Measurements from ENCODE around the gene ARL15. TPM values are rescaled to one million over a fixed set of nuclear protein-coding genes. Genes with fewer than 3 reads are reported as not detected.

Gene ARL15
- total RNA-seq, 4 donors from 2014 or later, result 16.6 to 48.8 (median 32.3) TPM

DNA sequence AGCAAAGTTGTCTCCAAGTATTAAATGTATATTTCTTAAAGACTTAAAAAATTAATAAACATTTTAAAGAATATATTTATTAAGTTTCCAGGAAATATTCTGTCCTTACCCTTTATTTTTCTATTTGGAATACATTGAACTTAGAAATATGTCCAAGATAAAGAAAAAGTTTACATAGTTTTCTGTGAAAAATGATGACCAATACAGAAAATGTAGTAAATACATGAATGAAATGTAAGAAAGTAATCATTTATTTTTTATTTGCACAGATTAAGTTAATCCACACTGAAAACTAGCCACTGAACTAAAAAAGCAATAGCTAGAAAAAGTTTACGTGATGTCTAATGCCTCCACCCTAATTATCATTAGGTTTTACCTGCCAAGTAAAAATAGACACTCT, 273.2 kb downstream of the ARL15 start:
- DNase-seq (ENCODE audit: low spot score in 2 of 2), result no peak
- no peak overlapping the region for H3K4me3 ChIP-seq (ENCODE audit: low read depth, poor library complexity, severe bottlenecking)
- 86 to 100% methylated on average over 1 of the region's 1 CpG for WGBS, 2 donors
- TF ChIP-seq POLR2A (IDR thresholded peaks at IDR 0.05), result no peak
- TF ChIP-seq, protein P1, sequence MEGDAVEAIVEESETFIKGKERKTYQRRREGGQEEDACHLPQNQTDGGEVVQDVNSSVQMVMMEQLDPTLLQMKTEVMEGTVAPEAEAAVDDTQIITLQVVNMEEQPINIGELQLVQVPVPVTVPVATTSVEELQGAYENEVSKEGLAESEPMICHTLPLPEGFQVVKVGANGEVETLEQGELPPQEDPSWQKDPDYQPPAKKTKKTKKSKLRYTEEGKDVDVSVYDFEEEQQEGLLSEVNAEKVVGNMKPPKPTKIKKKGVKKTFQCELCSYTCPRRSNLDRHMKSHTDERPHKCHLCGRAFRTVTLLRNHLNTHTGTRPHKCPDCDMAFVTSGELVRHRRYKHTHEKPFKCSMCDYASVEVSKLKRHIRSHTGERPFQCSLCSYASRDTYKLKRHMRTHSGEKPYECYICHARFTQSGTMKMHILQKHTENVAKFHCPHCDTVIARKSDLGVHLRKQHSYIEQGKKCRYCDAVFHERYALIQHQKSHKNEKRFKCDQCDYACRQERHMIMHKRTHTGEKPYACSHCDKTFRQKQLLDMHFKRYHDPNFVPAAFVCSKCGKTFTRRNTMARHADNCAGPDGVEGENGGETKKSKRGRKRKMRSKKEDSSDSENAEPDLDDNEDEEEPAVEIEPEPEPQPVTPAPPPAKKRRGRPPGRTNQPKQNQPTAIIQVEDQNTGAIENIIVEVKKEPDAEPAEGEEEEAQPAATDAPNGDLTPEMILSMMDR (IDR thresholded peaks at IDR 0.05), result no peak
- intact Hi-C loops (cut with DNase I; ENCODE audit: low total_unique reads), result no loop called here

DNA sequence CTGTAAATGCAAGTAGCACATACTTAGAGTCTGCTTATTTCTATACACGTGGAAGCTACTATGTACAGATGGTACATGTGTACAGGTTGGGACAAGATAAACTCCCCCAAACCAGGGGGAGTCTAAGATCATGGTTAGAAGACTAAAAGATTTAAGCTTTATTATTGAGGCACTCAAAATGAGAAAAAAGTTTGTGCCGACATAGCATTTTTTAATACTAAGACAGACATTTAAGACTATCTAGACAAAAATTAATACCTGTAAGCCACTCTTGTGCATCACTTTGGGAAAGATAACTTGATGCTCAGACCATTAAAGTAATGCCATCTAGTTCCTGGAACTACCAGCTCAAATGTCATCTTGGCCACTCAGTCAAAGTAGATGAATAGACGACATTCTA, 279.4 kb downstream of the ARL15 start:
- no peak overlapping the region for H3K4me3 ChIP-seq (ENCODE audit: low read depth, poor library complexity, severe bottlenecking)
- DNase-seq (ENCODE audit: low spot score in 2 of 2), result no peak
- 92% methylated on average over 3 of the region's 3 CpGs for WGBS, 2 donors
- no peak for TF ChIP-seq POLR2A (IDR thresholded peaks at IDR 0.05)
- TF ChIP-seq, protein P1 (IDR thresholded peaks at IDR 0.05), result no peak
- intact Hi-C loops (cut with DNase I; ENCODE audit: low total_unique reads), result no loop called here

DNA sequence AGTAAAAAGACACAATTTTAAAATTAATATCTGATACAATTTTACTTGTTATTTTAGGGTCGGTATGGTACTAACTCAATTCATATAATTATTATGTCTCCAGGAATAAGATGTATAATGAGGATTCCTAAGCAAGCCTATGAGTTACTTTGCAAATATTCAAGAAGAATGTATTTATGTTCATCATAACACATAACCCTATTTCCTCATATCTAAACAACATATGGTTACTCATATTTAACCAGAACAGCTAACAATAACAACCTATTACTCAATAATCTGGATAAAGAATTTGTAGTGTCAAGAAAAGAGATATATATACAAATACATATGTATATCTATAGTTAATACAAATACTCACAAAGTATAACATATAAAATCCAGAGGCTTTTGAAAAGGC, 285.9 kb downstream of the ARL15 start:
- DNase-seq (ENCODE audit: low spot score in 2 of 2), result no peak
- intact Hi-C loops (cut with DNase I; ENCODE audit: low total_unique reads), result no loop called here
- WGBS, 2 donors, result 93 to 94% methylated on average over 1 of the region's 1 CpG
- TF ChIP-seq POLR2A (IDR thresholded peaks at IDR 0.05), result no peak
- TF ChIP-seq, protein P1 (IDR thresholded peaks at IDR 0.05), result no peak
- H3K4me3 ChIP-seq (ENCODE audit: low read depth, poor library complexity, severe bottlenecking), result no peak overlapping the region

DNA sequence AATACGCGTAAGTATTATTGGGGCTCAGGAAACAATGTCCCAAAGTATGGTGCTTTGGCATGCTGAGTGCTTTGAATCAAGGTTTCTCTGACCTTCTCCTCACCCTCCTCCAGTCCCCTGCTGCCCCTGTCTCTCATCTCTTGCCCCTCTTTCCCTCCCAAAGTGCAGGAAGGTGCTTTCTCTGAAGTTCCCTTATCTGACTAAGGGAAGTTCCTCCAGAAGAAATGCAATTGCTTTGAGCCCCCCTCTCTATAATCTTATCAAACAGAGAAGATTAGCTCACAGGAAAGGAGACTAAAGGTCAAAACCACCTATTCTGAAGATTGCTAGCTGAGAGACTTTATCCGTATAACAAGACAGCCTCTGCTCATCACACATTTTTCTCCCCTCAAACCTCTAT, 288.1 kb downstream of the ARL15 start:
- intact Hi-C loops (cut with DNase I; ENCODE audit: low total_unique reads), result no loop called here
- 89 to 93% methylated on average over 3 of the region's 3 CpGs for WGBS, 2 donors
- no peak for TF ChIP-seq POLR2A (IDR thresholded peaks at IDR 0.05)
- TF ChIP-seq, protein P1 (IDR thresholded peaks at IDR 0.05), result no peak
- no peak for DNase-seq (ENCODE audit: low spot score in 2 of 2)
- H3K4me3 ChIP-seq (ENCODE audit: low read depth, poor library complexity, severe bottlenecking), result no peak overlapping the region

DNA sequence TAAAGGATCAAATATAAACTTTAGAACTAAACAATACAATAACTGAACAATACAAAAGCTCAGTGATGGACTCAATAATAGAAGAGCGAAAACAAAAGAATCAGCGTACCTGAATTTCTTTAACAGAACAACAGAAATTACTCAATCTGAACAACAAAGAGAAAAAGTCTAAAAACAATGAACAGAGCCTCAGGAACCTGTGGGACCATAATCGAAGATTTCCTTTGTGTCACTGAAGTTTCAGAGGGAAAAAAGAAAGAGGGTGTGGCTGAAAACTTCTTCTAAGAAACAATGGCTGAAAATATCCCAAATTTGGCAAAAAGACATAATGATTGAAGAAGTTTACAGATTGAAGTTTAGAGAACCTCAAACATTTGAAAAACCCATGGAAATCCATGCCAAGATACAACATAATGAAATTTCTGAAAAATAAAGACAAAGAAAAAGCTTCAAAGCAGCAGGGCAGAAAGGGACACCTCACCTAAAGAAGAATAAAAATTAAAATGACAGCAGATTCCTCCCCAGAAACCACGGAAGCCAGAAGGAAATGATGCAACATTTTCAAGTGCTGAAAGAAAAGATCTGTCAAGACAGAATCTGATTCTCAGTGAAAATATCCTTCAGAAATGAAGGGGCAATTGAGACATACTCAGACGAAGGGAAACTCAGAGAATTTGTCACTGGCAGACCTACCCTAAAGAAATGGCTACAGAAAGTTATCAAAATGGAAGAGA, 288.8 kb downstream of the ARL15 start:
- no peak for DNase-seq (ENCODE audit: low spot score in 2 of 2)
- WGBS, 2 donors, result 66 to 74% methylated on average over 5 of the region's 5 CpGs
- intact Hi-C loops (cut with DNase I; ENCODE audit: low total_unique reads), result no loop called here
- TF ChIP-seq, protein P1 (IDR thresholded peaks at IDR 0.05), result no peak
- no peak for TF ChIP-seq POLR2A (IDR thresholded peaks at IDR 0.05)
- H3K4me3 ChIP-seq (ENCODE audit: low read depth, poor library complexity, severe bottlenecking), result no peak overlapping the region

DNA sequence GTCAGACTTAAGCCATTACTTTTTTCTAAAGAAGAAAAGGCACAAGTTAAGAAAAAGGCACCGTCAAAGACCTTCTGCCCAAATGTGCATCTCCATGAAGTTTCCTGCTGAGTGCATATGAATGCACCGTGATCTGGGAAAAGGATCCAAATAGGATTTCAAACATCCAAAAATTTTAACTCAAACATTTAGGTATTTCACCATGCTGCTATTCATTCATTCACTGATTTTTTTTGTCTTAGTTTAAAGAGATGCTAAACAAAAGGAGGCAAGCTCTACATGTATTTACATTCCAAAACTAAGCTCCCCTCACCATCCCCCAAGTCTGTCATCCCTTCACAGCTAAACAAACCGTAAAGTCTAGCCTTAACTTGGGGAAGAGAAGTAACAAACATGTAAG, 291.9 kb downstream of the ARL15 start:
- TF ChIP-seq, protein P1 (IDR thresholded peaks at IDR 0.05), result no peak
- TF ChIP-seq POLR2A (IDR thresholded peaks at IDR 0.05), result no peak
- DNase-seq (ENCODE audit: low spot score in 2 of 2), result no peak
- 92 to 96% methylated on average over 3 of the region's 3 CpGs for WGBS, 2 donors
- no peak overlapping the region for H3K4me3 ChIP-seq (ENCODE audit: low read depth, poor library complexity, severe bottlenecking)
- intact Hi-C loops (cut with DNase I; ENCODE audit: low total_unique reads), result no loop called here
